GM18519 (cell line): ENCODE measurements around the gene FAM3A.
"Not testable (repeated sequence)": the region's sequence is repeated elsewhere in the genome, so short reads cannot be mapped to it uniquely, and the experiment has no call there.

ENCODE experiments used
- ATAC-seq: cut with Tn5 transposase; IDR thresholded peaks from one replicate; pipeline ENCODE4 v1.9.1; 2021; ENCODE audit warnings: mild to moderate bottlenecking, moderate library complexity; ENCODE audit not compliant: unreplicated experiment, low FRiP score

Gene FAM3A

DNA sequence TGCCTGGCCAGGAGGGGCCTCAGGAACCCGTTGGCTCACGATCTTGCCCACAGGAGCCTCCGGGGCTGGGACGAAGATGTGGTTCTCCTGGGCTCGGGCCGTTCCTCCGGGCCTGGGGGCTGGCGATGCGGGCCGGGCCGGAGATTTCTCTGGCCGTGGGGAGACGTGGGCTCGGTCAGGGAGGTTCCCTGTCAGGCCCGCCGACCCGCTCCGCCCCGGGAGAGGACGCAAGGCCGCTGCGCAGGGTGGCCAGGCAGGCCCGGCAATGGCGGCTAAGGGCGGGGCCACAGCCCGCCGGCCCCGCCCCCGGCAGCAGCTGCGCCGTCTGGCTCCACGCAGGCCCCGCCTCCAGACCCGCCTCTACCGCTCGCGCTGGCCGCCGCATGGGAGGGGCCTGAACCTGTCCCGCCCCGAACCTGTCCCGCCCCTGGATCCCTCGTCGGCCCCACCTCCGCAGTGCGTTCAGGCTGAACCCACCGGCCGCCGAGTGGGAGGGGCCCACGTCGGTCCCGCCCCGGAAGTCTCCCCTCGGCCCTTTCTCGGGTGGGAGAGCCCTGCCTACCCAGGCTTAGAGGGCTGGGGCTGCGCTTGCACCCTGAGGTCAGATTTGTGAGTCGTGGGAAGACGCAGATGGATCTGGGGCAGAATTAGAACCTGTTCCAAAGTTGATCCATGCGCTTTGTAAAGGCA is at the start of gene FAM3A:
TSS of gene FAM3A (minus strand) at position 267 of the 690 bp plus-strand sequence. CDS start 460 bp downstream, outside the sequence.
- ATAC-seq = peak; percentile 82

DNA sequence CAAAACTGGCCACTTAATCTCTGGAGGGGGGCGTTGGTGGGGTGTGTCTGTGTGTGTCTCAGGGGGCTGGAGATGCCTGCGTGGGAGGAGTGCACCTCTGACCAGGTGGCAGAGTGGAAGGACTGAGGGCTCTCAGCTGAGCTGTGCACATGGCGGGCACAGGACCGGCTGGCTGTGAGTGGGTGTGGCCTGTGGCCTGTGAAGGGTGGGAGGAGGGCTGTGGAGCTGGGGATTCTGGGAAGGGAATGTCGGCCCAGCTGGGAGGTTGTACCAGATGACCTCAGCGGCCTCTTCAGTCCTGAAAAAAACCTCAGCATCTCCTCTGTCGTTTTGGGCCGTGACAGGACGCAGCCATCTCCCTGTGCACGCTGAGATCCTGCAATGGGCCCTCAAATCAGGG is 46.3 kb upstream of the FAM3A start:
- not testable (repeated sequence) for ATAC-seq

GRCh38 chrX:154560326-154560725 is 44.3 kb upstream of the FAM3A start:
- not testable (repeated sequence) for ATAC-seq

GRCh38 chrX:154558896-154559295 is 42.9 kb upstream of the FAM3A start:
- not testable (repeated sequence) for ATAC-seq

DNA sequence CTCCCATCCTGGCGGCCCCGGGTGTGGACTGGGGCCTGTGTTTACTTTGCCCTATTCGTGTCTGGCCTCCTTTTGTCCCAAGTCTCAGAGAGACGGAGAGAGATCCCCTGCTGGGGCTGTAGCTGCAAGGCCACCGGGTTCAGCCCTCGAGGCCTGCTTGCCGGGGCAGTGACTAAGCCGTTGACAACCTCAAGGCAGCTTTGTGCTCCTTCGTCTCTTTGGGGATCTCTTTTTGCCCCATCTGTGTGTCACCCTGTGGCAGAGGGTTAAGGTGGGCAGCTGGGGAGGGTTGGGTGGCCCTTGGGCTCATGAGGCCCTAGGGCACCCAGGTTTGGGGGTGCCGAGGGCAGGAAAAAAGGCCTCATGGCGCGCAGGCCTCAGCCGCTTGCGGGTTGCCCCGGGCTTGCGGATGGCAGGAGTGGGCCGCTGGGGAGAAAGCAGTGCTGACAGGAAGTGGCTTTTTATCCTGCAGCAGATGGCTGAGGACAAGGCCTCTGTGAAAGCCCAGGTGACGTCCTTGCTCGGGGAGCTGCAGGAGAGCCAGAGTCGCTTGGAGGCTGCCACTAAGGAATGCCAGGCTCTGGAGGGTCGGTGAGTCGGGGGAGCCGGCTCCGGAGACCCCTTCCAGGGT is 42.1 kb upstream of the FAM3A start:
- not testable (repeated sequence) for ATAC-seq

DNA sequence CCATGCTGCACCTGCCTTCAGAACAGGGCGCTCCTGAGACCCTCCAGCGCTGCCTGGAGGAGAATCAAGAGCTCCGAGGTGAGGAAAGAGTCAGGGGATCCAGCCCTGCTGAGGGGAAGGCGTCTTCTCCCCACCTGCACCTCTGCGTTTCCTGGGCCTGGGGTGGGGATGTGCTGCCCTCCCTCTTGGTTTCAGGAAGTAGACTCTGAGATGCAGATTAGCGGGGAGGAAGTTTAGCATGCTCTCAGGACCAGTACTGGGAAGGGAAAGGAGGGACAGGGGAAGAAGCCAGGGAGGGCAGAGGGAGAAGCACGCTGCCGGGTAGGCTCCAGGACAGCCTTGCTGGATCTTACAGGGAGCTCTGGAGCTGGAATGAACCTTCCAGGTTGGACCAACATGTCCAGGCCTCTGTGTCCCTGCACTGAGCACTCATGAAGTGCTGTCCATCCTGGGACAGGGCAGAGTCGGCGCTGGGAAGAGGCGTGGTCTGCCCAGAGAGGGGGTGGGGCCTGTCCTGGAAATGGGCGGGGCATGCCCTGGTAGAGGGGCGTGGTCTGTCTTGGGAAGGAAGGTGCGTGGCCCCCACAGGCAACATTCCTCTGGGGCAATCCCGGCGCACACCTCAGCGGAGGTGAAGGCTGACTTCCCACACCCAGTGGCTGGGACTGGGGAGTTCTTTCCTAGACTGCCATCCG is 36.2 kb upstream of the FAM3A start:
- ATAC-seq = not testable (repeated sequence)

DNA sequence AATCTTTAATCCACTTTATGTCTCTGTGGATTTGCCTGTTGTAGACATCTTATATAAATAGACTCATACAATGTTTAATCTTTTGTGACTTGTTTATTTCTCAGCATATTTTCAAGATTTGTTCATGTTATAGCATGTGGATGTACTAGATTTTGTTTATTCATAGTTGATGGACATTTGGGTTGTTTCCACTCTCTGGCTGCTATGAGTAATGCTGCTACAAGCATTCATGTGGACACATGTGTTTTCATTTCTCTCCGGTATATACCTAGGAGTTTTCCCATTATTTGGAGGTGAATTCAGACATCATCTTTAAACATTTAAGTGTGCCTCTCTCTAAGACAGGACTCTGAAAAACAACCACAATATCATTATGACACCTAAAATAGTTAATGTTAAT is 33.7 kb upstream of the FAM3A start:
- ATAC-seq = no peak

GRCh38 chrX:154548028-154548316 is 31.9 kb upstream of the FAM3A start:
- no peak for ATAC-seq

GRCh38 chrX:154547245-154548027 is 31.4 kb upstream of the FAM3A start, which contains the start of gene IKBKG:
TSS of gene IKBKG (plus strand) at chrX:154547620. CDS start at chrX:154552003, 4,383 bp downstream.
- ATAC-seq = peak; percentile 75

DNA sequence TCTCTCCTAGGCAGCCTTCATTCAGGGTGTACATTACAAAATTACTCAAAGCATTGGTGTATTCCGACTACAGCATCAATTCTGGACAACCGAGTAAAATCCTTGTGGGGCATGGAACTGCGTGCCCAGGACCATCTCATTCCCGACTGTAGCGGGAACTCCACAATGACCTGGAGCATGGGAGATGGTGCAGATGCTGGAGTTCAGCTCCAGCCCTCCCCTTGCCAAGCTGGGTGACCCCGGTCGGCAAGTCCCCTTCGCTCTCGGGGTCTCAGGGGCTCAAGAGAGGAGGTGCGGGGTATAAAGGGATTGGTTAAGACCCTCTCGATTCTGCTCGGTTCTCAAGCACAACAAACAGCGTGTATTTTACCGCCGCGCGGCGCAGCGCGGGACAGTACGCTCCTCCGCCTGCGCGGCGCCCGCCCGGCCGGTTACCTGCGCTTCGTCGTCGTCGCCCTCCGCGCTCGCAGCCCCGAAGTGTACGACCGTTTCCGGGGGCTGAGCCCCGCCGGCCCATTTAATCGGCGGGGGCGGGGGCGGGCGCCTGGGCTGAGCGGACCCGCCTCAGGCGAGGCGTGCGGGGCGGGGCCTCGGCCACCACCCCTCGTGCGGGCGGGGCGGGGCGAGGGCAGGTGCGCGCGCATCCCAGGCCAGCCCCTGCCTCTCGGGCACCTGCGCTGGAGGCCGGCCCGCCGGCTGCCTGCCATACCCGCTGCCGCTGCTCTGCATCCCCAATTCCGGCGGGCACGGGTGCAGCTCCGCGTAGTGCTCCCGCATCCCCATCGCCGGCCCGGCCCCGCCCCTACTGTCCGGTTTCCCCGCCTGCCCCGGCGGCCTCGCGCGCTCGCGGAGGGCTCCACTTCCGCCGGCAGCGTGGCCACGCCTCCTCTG is 30.6 kb upstream of the FAM3A start, which contains the start of gene G6PD:
TSS of gene G6PD (minus strand) at position 493 of the 891 bp plus-strand sequence. CDS start 691 bp downstream, outside the sequence.
- ATAC-seq = peak; percentile 28

DNA sequence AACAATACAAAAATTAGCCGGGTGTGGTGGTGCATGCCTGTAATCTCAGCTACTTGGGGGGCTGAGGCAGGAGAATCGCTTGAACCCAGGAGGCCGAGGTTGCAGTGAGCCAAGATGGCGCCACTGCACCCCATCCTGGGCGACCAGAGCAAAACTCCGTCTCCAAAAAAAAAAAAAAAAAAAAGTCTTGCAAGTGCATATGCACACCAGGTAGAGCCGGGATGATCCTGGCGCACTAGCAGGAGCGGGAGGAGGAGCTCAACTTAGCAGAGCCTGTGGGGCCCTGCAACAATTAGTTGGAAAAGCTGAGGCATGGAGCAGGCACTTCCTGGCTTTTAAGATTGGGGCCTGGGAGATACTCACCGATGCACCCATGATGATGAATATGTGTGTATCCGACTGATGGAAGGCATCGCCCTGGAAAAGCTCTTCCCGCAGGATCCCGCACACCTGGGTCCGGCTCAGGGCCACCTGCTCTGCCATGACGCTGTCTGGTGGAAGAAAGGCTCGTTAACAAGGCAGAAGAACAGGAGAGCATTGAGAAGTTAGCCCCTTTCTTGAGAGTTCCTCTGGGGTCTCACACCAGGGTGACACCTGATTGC is 29.7 kb upstream of the FAM3A start:
- ATAC-seq = no peak

DNA sequence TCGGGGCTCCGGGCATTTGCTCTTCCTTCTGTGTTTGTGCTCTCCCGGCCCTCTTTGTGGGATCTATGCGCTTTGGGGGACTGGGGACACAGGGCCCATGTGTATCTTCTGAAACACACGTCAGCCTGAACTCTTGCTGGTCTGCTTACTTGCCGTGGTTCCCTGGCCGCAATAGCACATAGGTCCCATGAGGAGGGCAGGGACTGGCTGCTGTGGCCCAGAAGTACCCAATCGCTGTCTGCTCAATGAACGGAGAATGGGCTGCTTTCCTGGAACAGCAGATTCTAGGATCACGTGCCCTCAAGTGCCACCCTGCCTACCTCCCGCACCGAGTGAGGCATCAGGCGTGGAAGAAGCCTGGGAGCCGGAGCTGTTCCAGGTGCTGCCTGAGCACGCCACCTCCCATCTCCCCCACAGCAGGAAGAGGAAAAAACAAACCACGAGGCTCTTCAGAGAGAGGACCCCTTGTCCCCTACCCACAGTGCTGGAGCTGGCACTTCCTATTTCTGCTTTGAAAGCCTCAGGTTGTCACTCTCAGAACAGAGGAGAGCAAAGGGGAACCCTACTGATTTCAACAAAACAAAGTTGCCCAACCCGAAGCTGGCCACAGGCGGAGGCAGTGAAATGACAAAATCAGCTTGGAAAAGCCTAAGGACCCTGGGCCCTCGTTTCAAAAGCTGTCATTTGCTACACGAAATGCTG is 26.8 kb upstream of the FAM3A start:
- no peak for ATAC-seq

DNA sequence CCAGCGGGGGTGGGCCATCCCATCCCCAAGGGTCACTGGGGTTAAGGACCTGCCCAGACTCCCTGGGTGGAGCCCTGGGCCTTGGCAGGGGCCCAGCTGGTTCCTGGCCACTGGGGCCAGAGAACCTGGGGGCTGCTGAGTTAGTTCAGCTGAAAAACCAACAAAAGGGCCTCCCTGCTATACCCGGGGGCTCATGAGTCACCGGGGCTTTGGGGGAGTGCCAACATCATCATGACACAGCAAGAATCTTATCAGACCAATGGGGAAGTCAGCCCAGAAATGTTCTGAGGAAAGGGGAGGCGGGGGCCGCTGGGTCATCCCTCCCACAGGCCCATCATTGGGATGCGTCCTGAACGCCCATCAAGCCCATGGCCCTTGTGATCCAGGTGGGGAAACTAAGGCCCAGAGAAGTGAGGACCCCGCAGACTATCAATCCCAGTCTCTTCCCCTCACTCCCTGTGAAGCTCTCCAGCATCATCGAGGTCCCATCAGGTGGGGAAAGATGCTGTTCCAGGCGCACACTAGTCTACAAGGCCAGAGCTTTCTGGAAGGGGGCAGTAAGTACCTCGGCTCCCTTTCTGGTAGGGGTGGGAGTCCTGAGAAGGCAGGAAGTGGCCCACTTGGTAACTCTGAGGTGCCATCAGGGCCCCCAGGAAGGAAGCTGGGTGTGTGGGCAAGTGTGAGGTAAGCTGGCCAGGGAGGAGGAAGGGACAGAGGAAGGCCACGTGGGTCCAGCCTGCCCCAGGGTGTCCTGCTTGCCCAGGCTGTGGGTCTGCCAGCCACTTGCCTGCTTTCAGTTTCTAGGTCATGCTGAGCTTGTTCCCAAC is 26.1 kb upstream of the FAM3A start:
- ATAC-seq = no peak

GRCh38 chrX:154541589-154541895 is 25.5 kb upstream of the FAM3A start:
- no peak for ATAC-seq

DNA sequence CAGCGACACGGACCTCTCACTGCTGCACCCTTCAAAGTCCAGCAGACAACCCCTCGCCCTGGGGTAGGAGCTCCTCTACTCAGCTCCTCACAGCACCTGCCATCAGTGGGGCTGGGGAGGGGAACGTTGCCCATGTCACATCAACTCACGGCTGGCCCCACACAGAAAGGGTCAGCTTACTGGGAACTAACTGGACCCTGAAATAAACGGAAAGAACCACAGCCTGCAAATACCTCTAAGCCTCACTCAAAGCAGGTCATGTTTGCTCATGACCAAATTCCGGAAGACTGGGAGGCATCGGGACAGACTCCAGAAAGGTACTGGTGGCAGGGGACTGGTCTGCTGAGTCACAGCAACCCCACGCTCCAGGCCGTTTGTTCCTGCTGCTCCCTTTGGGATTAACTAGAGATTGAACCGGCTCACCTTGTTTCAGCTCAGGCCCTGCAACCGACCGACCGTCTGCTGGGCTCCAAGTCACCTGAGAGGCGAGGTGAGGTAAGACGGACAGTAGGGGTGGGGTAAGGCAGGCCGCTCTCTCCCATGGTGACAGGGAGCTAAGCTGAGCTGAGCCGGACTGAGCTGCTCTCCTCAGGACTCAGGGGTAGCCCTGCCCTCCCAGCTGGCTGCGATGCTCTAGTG is 25.0 kb upstream of the FAM3A start:
- no peak for ATAC-seq

GRCh38 chrX:154540365-154540764 is 24.3 kb upstream of the FAM3A start:
- ATAC-seq = not testable (repeated sequence)

GRCh38 chrX:154539077-154539476 is 23.0 kb upstream of the FAM3A start:
- ATAC-seq = no peak

- ATAC-seq = no peak
Measured at GRCh38 chrX:154535892-154536291, 19.9 kb upstream of the FAM3A start.
